Measurements from ENCODE around the gene ST3GAL2.
"Not testable (repeated sequence)": the region's sequence is repeated elsewhere in the genome, so short reads cannot be mapped to it uniquely, and the experiment has no call there.

ST3GAL2 gene

GRCh38 chr16:70467113-70467512 lies 28.2 kb upstream of the ST3GAL2 start:
- no peak for DNase-seq (ENCODE audit: low read depth)

- DNase-seq (ENCODE audit: low read depth), result no peak
Measured at GRCh38 chr16:70466805-70467076, 27.8 kb upstream of the ST3GAL2 start.

- DNase-seq (ENCODE audit: low read depth), result no peak
Measured at GRCh38 chr16:70465999-70466804, 27.3 kb upstream of the ST3GAL2 start.

- DNase-seq (ENCODE audit: low read depth), result no peak
Measured at GRCh38 chr16:70463235-70463634, 24.3 kb upstream of the ST3GAL2 start.

GRCh38 chr16:70460737-70461261 lies 21.9 kb upstream of the ST3GAL2 start:
- no peak for DNase-seq (ENCODE audit: low read depth)

GRCh38 chr16:70457446-70458166 lies 18.7 kb upstream of the ST3GAL2 start:
- no peak for DNase-seq (ENCODE audit: low read depth)

GRCh38 chr16:70455910-70456309 lies 17.0 kb upstream of the ST3GAL2 start:
- no peak for DNase-seq (ENCODE audit: low read depth)

GRCh38 chr16:70454222-70455034 lies 15.5 kb upstream of the ST3GAL2 start, which contains the start of gene FCSK:
FCSK (plus strand) TSS chr16:70454595; CDS start chr16:70463191, 8,596 bp downstream.
- peak; percentile 52 for DNase-seq (ENCODE audit: low read depth)

- no peak for DNase-seq (ENCODE audit: low read depth)
Measured at GRCh38 chr16:70453892-70454221, 15.0 kb upstream of the ST3GAL2 start.

- no peak for DNase-seq (ENCODE audit: low read depth)
Measured at GRCh38 chr16:70453117-70453891, 14.4 kb upstream of the ST3GAL2 start.

- not testable (repeated sequence) for DNase-seq (ENCODE audit: low read depth)
Measured at GRCh38 chr16:70451004-70451340, 12.1 kb upstream of the ST3GAL2 start.

GRCh38 chr16:70450142-70451003 lies 11.5 kb upstream of the ST3GAL2 start:
- DNase-seq (ENCODE audit: low read depth), result not testable (repeated sequence)

GRCh38 chr16:70448075-70448474 lies 9.2 kb upstream of the ST3GAL2 start:
- no peak for DNase-seq (ENCODE audit: low read depth)

- DNase-seq (ENCODE audit: low read depth), result no peak
Measured at GRCh38 chr16:70444249-70445063, 5.6 kb upstream of the ST3GAL2 start.

GRCh38 chr16:70442344-70442743 lies 3.4 kb upstream of the ST3GAL2 start:
- no peak for DNase-seq (ENCODE audit: low read depth)

- DNase-seq (ENCODE audit: low read depth), result no peak
Measured at GRCh38 chr16:70441406-70441990, 2.6 kb upstream of the ST3GAL2 start.

- DNase-seq (ENCODE audit: low read depth), result no peak
Measured at GRCh38 chr16:70440009-70440692, 1.3 kb upstream of the ST3GAL2 start.

GRCh38 chr16:70438585-70438968 lies 323 bp downstream of the ST3GAL2 start:
- no peak for DNase-seq (ENCODE audit: low read depth)

Data from activated T-helper 9 cell treated with anti-CD3 and anti-CD28 coated beads, Interleukin-2, amount 50 U/mL, for 16 hours (primary cell).